Spleen (tissue), 11 donors: Measurements from ENCODE around the gene TBL1X. TPM values are rescaled to one million over a fixed set of nuclear protein-coding genes. Genes with fewer than 3 reads are reported as not detected.
"Not testable (repeated sequence)": the region's sequence is repeated elsewhere in the genome, so short reads cannot be mapped to it uniquely, and the experiment has no call there.

Source experiments
- DNase-seq: peaks from one replicate; pipeline ENCODE4 v3.0.0-alpha.2; 2020
- H3K27ac ChIP-seq, 8 donors: fragments of 200-600 bp; sonication (generic) in 7 of 8; 1 replicate in 4 of 8; 2 replicates in 4 of 8; pipeline versions ENCODE4 v1.5.0 to v1.8.0; 2016 to 2021; ENCODE audit warnings: inconsistent platforms in 4 of 8, mild to moderate bottlenecking in 4 of 8, moderate library complexity in 1 of 8
- H3K27me3 ChIP-seq, 7 donors: fragments of 200-600 bp; sonication (generic) in 6 of 7; replicated peaks in 1 of 7; 1 replicate in 4 of 7; 2 replicates in 3 of 7; pipeline versions ENCODE4 v1.5.0 to v1.8.0; 2016 to 2021; ENCODE audit warnings: inconsistent platforms in 3 of 7, mild to moderate bottlenecking in 1 of 7
- H3K36me3 ChIP-seq, 6 donors: fragments of 200-600 bp; sonication (generic) in 5 of 6; 1 replicate in 4 of 6; 2 replicates in 2 of 6; pipeline versions ENCODE4 v1.5.0 to v1.8.0; 2016 to 2021; ENCODE audit warnings: inconsistent platforms in 2 of 6
- H3K4me1 ChIP-seq, 6 donors: fragments of 200-600 bp; sonication (generic) in 5 of 6; 1 replicate in 3 of 6; 2 replicates in 3 of 6; pipeline versions ENCODE4 v1.5.0 to v1.8.0; 2016 to 2021; ENCODE audit warnings: inconsistent platforms in 3 of 6
- H3K4me3 ChIP-seq, 8 donors: fragments of 200-600 bp; sonication (generic) in 7 of 8; 1 replicate in 4 of 8; 2 replicates in 4 of 8; pipeline versions ENCODE4 v1.5.0 to v1.8.0; 2016 to 2021; ENCODE audit warnings: inconsistent platforms in 4 of 8, mild to moderate bottlenecking in 4 of 8, moderate library complexity in 2 of 8
- H3K9me3 ChIP-seq, 8 donors: fragments of 200-600 bp; sonication (generic) in 7 of 8; 1 replicate in 4 of 8; 2 replicates in 4 of 8; pipeline versions ENCODE4 v1.5.0 to v1.8.0; 2016 to 2021; ENCODE audit warnings: inconsistent platforms in 4 of 8
- CTCF ChIP-seq, 11 experiments: fragments of 200-600 bp in 7 of 11; fragments of 450-650 bp in 4 of 11; sonication (generic) in 4 of 11; IDR thresholded peaks in 8 of 11; conservative IDR thresholded peaks in 3 of 11; 1 replicate in 7 of 11; 2 replicates in 4 of 11; pipeline versions ENCODE4 v1.4.0 to v1.8.0; 2016 to 2021; ENCODE audit warnings: antibody characterized with exemption in 11 of 11, inconsistent platforms in 4 of 11, mild to moderate bottlenecking in 1 of 11
- POLR2A ChIP-seq, 3 donors: fragments of 450-650 bp; IDR thresholded peaks; one replicate each; pipeline ENCODE4 v1.5.1; 2017; ENCODE audit warnings: antibody characterized with exemption in 3 of 3, mild to moderate bottlenecking in 1 of 3
- POLR2AphosphoS5 ChIP-seq, 3 donors: sonication (generic); formaldehyde crosslinking; IDR thresholded peaks; one replicate each; pipeline ENCODE4 v1.5.1; 2017; ENCODE audit warnings: antibody characterized with exemption in 3 of 3
- WGBS, 5 donors: extraction: QIAGEN DNeasy Blood & Tissue Kit in 3 of 5; methylation state at CpG; one replicate each; pipeline versions ENCODE4 v1.1.5 to v1.1.7; 2013 to 2018; 5-methylcytosine and 5-hydroxymethylcytosine counted together
- intact Hi-C: fragments of 100-400 bp; cut with DNase I; formaldehyde crosslinking; loops from one replicate; pipeline ENCODE4 v1.15.0; 2023; ENCODE audit warnings: low total_unique reads
- polyA plus RNA-seq, 3 donors: library from polyadenylated mRNA; stranded (reverse); fragments of 200-250 nt; gene quantifications; one replicate each; pipeline ENCODE4 v1.2.1, GENCODE V29; 2013
- total RNA-seq, 7 donors: library from RNA; depleted of rRNA in 3 of 7; stranded (reverse); fragments of >200 nt in 3 of 7; fragmentation: NEBNext Ultra II Directional in 4 of 7; extraction: Animal tissue kit (Norgen Biotek cat#: 25700) in 4 of 7; gene quantifications; one replicate each; pipeline versions ENCODE4 v1.1.0 to v1.2.1, GENCODE V29; 2016 to 2021
- donor health status: healthy with polysubstance abuse.
- donor health status: DM: no; HTN: no; CAD: no; lungs with moderate emphysema.
- donor health status: DM: no; HTN: no; CAD: no.
- donor health status: Bipolar disorder and iron deficiency.
- donor health status: healthy.
- donor health status: DM: no; HTN: no; CAD: no.
- donor health status: DM: yes; HTN: yes; CAD: no.

Gene TBL1X
- total and polyA plus RNA-seq, 10 donors = 3.0 to 37.2 (median 21.4) TPM

- intact Hi-C loops = no loop called here
- 72 to 93% (median 74%) methylated on average over 8 of the region's 8 CpGs; no CpG with 5 or more reads in 1 of the 5 donors for WGBS, 5 donors
Measured at GRCh38 chrX:9759337-9759736, 294.5 kb downstream of the TBL1X start.

GRCh38 chrX:9765072-9765736, 300.3 kb downstream of the TBL1X start:
- H3K27me3 ChIP-seq = peaks cover 0 to 37% (median 13%) of the 10 kb centered on the region in 7 donors
- H3K4me1 ChIP-seq = no peaks in the 10 kb centered on the region
- no peak overlapping the region for H3K27ac ChIP-seq
- H3K4me3 ChIP-seq = no peak overlapping the region
- 20 to 43% (median 27%) methylated on average over 14 to 67 of the region's 67 CpGs for WGBS, 5 donors
- TF ChIP-seq POLR2A (IDR thresholded peaks at IDR 0.05) (no peak), CTCF (IDR thresholded peaks at IDR 0.05 in 8 of 11, conservative IDR thresholded peaks at IDR 0.05 in 3 of 11) (no peak), POLR2AphosphoS5 (IDR thresholded peaks at IDR 0.05) (no peak)
- intact Hi-C loops = no loop called here
- no peaks in the 10 kb centered on the region for H3K9me3 ChIP-seq
- H3K36me3 ChIP-seq = no peaks in the 10 kb centered on the region
- no peak for DNase-seq

More at GRCh38 chrX:9759337-9759736, 294.5 kb downstream of the TBL1X start:
- Histone ChIP-seq H3K4me1 (no peaks in the 10 kb centered on the region), H3K9me3 (peaks cover 0 to 24% (median 2%) of the 10 kb centered on the region in 8 donors), H3K27me3 (peaks cover 0 to 5% (median 0%) of the 10 kb centered on the region in 7 donors), H3K4me3 (no peak overlapping the region), H3K27ac (no peak overlapping the region), H3K36me3 (no peaks in the 10 kb centered on the region)
- no peak for TF ChIP-seq POLR2A (IDR thresholded peaks at IDR 0.05)
- no peak for TF ChIP-seq CTCF (IDR thresholded peaks at IDR 0.05 in 8 of 11, conservative IDR thresholded peaks at IDR 0.05 in 3 of 11)
- TF ChIP-seq POLR2AphosphoS5 (IDR thresholded peaks at IDR 0.05) = no peak
- DNase-seq = no peak

GRCh38 chrX:9765737-9766097, 300.9 kb downstream of the TBL1X start, which contains the start of gene GPR143:
TSS of gene GPR143 (minus strand) at chrX:9765847. CDS start at chrX:9765817, 30 bp downstream.
- no peaks in the 10 kb centered on the region for H3K9me3 ChIP-seq
- WGBS, 5 donors = 11 to 46% (median 28%) methylated on average over 10 to 26 of the region's 26 CpGs
- no peak within 1 kb of the TSS for H3K27ac ChIP-seq
- intact Hi-C loops = no loop called here
- H3K4me1 ChIP-seq = no peaks in the 10 kb centered on the region
- DNase-seq = no peak
- no peaks in the 10 kb centered on the region for H3K36me3 ChIP-seq
- peaks cover 0 to 37% (median 13%) of the 10 kb centered on the region in 7 donors for H3K27me3 ChIP-seq
- TF ChIP-seq POLR2AphosphoS5 (IDR thresholded peaks at IDR 0.05) = no peak
- no peak for TF ChIP-seq CTCF (IDR thresholded peaks at IDR 0.05 in 8 of 11, conservative IDR thresholded peaks at IDR 0.05 in 3 of 11)
- no peak for TF ChIP-seq POLR2A (IDR thresholded peaks at IDR 0.05)
- no peak within 1 kb of the TSS for H3K4me3 ChIP-seq

GRCh38 chrX:9767375-9767774, 302.5 kb downstream of the TBL1X start:
- Histone ChIP-seq H3K36me3 (no peaks in the 10 kb centered on the region), H3K27ac (no peak overlapping the region), H3K9me3 (no peaks in the 10 kb centered on the region), H3K4me3 (no peak overlapping the region), H3K27me3 (peaks cover 0 to 32% (median 13%) of the 10 kb centered on the region in 7 donors), H3K4me1 (no peaks in the 10 kb centered on the region)
- no peak for TF ChIP-seq POLR2AphosphoS5 (IDR thresholded peaks at IDR 0.05)
- no peak for TF ChIP-seq CTCF (IDR thresholded peaks at IDR 0.05 in 8 of 11, conservative IDR thresholded peaks at IDR 0.05 in 3 of 11)
- no peak for TF ChIP-seq POLR2A (IDR thresholded peaks at IDR 0.05)
- WGBS, 5 donors = 15 to 46% (median 31%) methylated on average over 4 to 6 of the region's 6 CpGs
- intact Hi-C loops = no loop called here
- no peak for DNase-seq

GRCh38 chrX:9768321-9768839, 303.5 kb downstream of the TBL1X start:
- H3K9me3 ChIP-seq, DNase-seq, H3K36me3 ChIP-seq, H3K4me1 ChIP-seq, intact Hi-C loops, H3K4me3 ChIP-seq, H3K27ac ChIP-seq: not testable (repeated sequence)
- peaks cover 0 to 32% (median 13%) of the 10 kb centered on the region in 7 donors for H3K27me3 ChIP-seq
- 39 to 68% (median 66%) methylated on average over 2 to 5 of the region's 5 CpGs for WGBS, 5 donors
